Measurements from ENCODE around the gene AMMECR1. TPM values are rescaled to one million over a fixed set of nuclear protein-coding genes. Genes with fewer than 3 reads are reported as not detected.

The AMMECR1 gene
- total and polyA plus RNA-seq, 2 of the 13 experiments (the other 11 are each of a cell fraction or from before 2014, with no cell fraction given), result 3.1 to 7.5 TPM

- TF ChIP-seq ZBTB7B (CRISPR knock-in tag; IDR thresholded peaks at IDR 0.05) (no peak), HOXA9 (CRISPR knock-in tag; IDR thresholded peaks at IDR 0.05; ENCODE audit: borderline replicate concordance) (no peak), ADNP (CRISPR knock-in tag; IDR thresholded peaks at IDR 0.05) (no peak), EHMT2 (IDR thresholded peaks at IDR 0.05; ENCODE audit: borderline replicate concordance, low read depth, low read length) (no peak), ZNF563 (CRISPR knock-in tag; IDR thresholded peaks at IDR 0.05) (peak; percentile 38; the same call in 1 of the 2 replicates), GFI1 (CRISPR knock-in tag; IDR thresholded peaks at IDR 0.05; ENCODE audit: borderline replicate concordance) (no peak), ZNF331 (CRISPR knock-in tag; IDR thresholded peaks at IDR 0.05) (no peak), ZBTB33 (CRISPR knock-in tag; IDR thresholded peaks at IDR 0.05) (no peak), CBX5 (CRISPR knock-in tag; IDR thresholded peaks at IDR 0.05; ENCODE audit: borderline replicate concordance) (no peak), SRSF9 (IDR thresholded peaks at IDR 0.05; ENCODE audit: borderline replicate concordance, insufficient read depth, low read depth, low read length, poor library complexity, severe bottlenecking) (no peak), HNRNPL (IDR thresholded peaks at IDR 0.05; ENCODE audit: low read depth, low read length) (no peak), HNF1A (IDR thresholded peaks at IDR 0.05; ENCODE audit: low read depth) (no peak), HNF1A (CRISPR knock-in tag; IDR thresholded peaks at IDR 0.05; ENCODE audit: borderline replicate concordance) (no peak)
- TF ChIP-seq, protein P1, sequence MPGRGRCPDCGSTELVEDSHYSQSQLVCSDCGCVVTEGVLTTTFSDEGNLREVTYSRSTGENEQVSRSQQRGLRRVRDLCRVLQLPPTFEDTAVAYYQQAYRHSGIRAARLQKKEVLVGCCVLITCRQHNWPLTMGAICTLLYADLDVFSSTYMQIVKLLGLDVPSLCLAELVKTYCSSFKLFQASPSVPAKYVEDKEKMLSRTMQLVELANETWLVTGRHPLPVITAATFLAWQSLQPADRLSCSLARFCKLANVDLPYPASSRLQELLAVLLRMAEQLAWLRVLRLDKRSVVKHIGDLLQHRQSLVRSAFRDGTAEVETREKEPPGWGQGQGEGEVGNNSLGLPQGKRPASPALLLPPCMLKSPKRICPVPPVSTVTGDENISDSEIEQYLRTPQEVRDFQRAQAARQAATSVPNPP (CRISPR knock-in tag; IDR thresholded peaks at IDR 0.05), result no peak
- TF ChIP-seq, protein P2, sequence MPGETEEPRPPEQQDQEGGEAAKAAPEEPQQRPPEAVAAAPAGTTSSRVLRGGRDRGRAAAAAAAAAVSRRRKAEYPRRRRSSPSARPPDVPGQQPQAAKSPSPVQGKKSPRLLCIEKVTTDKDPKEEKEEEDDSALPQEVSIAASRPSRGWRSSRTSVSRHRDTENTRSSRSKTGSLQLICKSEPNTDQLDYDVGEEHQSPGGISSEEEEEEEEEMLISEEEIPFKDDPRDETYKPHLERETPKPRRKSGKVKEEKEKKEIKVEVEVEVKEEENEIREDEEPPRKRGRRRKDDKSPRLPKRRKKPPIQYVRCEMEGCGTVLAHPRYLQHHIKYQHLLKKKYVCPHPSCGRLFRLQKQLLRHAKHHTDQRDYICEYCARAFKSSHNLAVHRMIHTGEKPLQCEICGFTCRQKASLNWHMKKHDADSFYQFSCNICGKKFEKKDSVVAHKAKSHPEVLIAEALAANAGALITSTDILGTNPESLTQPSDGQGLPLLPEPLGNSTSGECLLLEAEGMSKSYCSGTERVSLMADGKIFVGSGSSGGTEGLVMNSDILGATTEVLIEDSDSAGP (CRISPR knock-in tag; IDR thresholded peaks at IDR 0.05; ENCODE audit: borderline replicate concordance), result 0 out of 2 replicates have a peak, but pooled peaks have one; percentile 36
- TF ChIP-seq, protein P3, sequence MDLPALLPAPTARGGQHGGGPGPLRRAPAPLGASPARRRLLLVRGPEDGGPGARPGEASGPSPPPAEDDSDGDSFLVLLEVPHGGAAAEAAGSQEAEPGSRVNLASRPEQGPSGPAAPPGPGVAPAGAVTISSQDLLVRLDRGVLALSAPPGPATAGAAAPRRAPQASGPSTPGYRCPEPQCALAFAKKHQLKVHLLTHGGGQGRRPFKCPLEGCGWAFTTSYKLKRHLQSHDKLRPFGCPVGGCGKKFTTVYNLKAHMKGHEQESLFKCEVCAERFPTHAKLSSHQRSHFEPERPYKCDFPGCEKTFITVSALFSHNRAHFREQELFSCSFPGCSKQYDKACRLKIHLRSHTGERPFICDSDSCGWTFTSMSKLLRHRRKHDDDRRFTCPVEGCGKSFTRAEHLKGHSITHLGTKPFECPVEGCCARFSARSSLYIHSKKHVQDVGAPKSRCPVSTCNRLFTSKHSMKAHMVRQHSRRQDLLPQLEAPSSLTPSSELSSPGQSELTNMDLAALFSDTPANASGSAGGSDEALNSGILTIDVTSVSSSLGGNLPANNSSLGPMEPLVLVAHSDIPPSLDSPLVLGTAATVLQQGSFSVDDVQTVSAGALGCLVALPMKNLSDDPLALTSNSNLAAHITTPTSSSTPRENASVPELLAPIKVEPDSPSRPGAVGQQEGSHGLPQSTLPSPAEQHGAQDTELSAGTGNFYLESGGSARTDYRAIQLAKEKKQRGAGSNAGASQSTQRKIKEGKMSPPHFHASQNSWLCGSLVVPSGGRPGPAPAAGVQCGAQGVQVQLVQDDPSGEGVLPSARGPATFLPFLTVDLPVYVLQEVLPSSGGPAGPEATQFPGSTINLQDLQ (CRISPR knock-in tag; IDR thresholded peaks at IDR 0.05), result no peak
Measured at GRCh38 chrX:110317820-110318663, at the start of gene AMMECR1 (continued).

All from HepG2 (cell line).